Osteocyte (in vitro differentiated cells): ENCODE data around the gene RPS13. TPM values are rescaled to one million over a fixed set of nuclear protein-coding genes. Genes with fewer than 3 reads are reported as not detected.
A peak's percentile ranks its signal among the peaks of the same experiment; 100 is the strongest.
"Not testable (repeated sequence)": the region's sequence is repeated elsewhere in the genome, so short reads cannot be mapped to it uniquely, and the experiment has no call there.

Experiments
- DNase-seq: peaks from one replicate; pipeline ENCODE4 v3.0.0; 2021; ENCODE audit warnings: mixed read lengths; ENCODE audit not compliant: unreplicated experiment; ENCODE audit errors: extremely low spot score
- H3K27ac Mint-ChIP-seq: one replicate; pipeline ENCODE4 v1.8.0; 2021; ENCODE audit warnings: mild to moderate bottlenecking, mixed read lengths; ENCODE audit not compliant: unreplicated experiment
- H3K27me3 Mint-ChIP-seq: one replicate; pipeline ENCODE4 v1.8.0; 2021; ENCODE audit warnings: mixed read lengths; ENCODE audit not compliant: unreplicated experiment
- H3K36me3 Mint-ChIP-seq: one replicate; pipeline ENCODE4 v1.8.0; 2021; ENCODE audit warnings: mixed read lengths; ENCODE audit not compliant: unreplicated experiment
- H3K4me1 Mint-ChIP-seq: one replicate; pipeline ENCODE4 v1.8.0; 2021; ENCODE audit warnings: mixed read lengths; ENCODE audit not compliant: unreplicated experiment
- H3K4me3 Mint-ChIP-seq: one replicate; pipeline ENCODE4 v1.8.0; 2021; ENCODE audit warnings: mild to moderate bottlenecking, moderate library complexity, mixed read lengths; ENCODE audit not compliant: unreplicated experiment
- H3K9me3 Mint-ChIP-seq: one replicate; pipeline ENCODE4 v1.8.0; 2021; ENCODE audit warnings: mixed read lengths; ENCODE audit not compliant: unreplicated experiment
- long read RNA-seq: library from polyadenylated mRNA; unstranded; transcript quantifications from one replicate; pipeline ENCODE4 v2.0.0, GENCODE V29; 2021
- total RNA-seq: library from RNA; stranded (reverse); gene quantifications from 2 replicates; pipeline ENCODE4 v1.2.1, GENCODE V29; 2021
- TF ChIP-seq, protein P1 (sequence below): fragments of 200-600 bp; sonication (generic); IDR thresholded peaks from 2 replicates; pipeline ENCODE4 v1.5.0; 2021; ENCODE audit warnings: antibody characterized with exemption, mild to moderate bottlenecking, moderate library complexity

The RPS13 gene
- total RNA-seq, result 981 and 1,003 TPM in 2 replicates
- long read RNA-seq, transcript RPS13-202 (6 exons, 646 nt), result major isoform, 475 of 495 reads
- long read RNA-seq, partial matches to known transcripts, result 2 of 495 reads
- long read RNA-seq, other reads (novel, unspliced or antisense), result 12 of 495 reads

DNA sequence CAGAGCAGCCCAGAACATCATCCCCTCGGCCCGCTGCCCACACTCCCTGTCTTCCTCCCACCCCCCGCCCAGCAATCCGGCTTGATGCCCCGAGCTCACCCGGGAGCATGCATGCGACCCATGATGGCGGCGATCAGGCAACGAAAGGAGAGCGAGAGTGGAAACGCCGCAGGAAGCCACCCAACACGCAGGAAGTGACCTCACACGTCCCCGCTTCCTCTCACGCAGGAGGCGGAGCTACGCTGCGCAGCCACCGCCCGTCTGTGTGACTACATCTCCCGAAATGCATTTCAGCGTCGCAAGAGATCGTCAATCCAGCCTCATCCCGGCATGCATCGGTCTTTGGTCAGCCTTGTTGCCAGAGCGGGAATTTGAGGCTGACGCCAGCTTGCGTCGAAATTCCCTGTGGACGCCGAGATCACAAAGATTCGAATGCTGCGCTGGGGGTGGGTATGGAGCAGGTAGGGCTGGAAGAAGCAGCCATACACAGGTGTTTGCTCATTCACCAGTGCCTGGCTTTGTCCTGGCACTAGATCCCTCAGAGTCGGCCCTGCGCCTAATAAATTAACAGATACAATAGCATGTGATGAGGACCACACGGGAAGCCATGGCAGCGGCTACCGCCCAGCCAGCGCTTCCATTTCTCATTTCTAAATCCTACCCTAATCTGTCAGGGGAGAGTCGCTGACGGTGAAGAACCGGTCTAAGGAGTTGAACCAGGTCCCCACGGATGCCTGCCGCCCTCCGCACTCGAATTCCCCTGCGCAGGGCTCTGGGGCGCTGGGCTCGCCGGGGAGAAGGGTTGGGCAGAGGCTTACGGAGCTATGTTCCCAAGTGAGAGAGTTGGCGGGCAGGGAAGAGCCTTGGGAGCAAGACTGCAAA is at the start of gene RPS13:
Gene RPS13, minus strand, starts transcription at position 148 of the 882 bp plus-strand sequence. Its CDS starts 26 bp downstream, at position 122.
- TF ChIP-seq, protein P1, sequence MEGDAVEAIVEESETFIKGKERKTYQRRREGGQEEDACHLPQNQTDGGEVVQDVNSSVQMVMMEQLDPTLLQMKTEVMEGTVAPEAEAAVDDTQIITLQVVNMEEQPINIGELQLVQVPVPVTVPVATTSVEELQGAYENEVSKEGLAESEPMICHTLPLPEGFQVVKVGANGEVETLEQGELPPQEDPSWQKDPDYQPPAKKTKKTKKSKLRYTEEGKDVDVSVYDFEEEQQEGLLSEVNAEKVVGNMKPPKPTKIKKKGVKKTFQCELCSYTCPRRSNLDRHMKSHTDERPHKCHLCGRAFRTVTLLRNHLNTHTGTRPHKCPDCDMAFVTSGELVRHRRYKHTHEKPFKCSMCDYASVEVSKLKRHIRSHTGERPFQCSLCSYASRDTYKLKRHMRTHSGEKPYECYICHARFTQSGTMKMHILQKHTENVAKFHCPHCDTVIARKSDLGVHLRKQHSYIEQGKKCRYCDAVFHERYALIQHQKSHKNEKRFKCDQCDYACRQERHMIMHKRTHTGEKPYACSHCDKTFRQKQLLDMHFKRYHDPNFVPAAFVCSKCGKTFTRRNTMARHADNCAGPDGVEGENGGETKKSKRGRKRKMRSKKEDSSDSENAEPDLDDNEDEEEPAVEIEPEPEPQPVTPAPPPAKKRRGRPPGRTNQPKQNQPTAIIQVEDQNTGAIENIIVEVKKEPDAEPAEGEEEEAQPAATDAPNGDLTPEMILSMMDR, result no peak
- H3K27me3 Mint-ChIP-seq, result no peaks in the 10 kb centered on the region
- peak within 1 kb of the TSS; percentile 98 for H3K4me3 Mint-ChIP-seq
- peaks cover 30% of the 10 kb centered on the region for H3K4me1 Mint-ChIP-seq
- peak; percentile 98 for DNase-seq
- no peaks in the 10 kb centered on the region for H3K9me3 Mint-ChIP-seq
- peak within 1 kb of the TSS; percentile 99 for H3K27ac Mint-ChIP-seq
- peaks cover 25% of the 10 kb centered on the region for H3K36me3 Mint-ChIP-seq

DNA sequence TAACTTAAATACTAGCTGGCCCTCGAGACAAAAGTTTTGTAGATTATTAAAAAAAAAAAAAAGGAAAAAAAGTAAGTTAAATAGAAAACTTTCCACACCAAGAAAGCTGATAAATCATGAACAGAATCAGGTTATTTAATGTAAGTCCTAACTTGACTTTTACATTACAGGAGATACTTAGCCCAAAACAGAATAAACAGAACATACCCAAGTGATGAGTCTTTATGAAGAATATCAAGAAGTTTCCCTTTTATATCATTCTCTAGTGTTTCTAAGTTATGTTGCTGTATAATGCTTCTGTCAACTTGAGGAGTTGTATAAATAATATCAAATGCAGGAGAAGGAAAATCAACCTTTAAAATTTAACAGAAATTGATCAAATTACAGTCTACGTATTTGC is 44.5 kb upstream of the RPS13 start:
- H3K9me3 Mint-ChIP-seq, result no peaks in the 10 kb centered on the region
- H3K36me3 Mint-ChIP-seq, result peaks cover 38% of the 10 kb centered on the region
- no peaks in the 10 kb centered on the region for H3K4me1 Mint-ChIP-seq
- H3K27ac Mint-ChIP-seq, result no peak overlapping the region
- no peaks in the 10 kb centered on the region for H3K27me3 Mint-ChIP-seq
- TF ChIP-seq, protein P1, result no peak
- no peak overlapping the region for H3K4me3 Mint-ChIP-seq
- no peak for DNase-seq

DNA sequence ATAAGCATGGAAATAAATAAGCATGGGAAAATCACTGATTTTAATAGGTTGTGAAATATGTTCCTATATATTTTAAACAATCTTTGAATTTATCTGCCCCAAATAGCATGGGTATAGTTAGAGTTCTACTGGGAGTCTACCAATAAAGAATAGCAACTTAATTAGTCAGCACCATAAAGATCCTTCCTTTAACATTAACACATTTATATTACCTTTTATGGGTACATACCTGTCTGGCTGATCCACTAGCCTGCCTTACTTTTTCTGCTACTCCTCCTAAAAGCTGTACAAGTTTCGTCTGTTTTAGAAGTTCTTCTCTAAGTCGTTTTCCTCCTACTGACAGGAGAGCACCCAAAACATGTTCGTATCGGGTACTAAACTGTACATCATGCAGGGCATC is 39.8 kb upstream of the RPS13 start:
- H3K27me3 Mint-ChIP-seq, result no peaks in the 10 kb centered on the region

DNA sequence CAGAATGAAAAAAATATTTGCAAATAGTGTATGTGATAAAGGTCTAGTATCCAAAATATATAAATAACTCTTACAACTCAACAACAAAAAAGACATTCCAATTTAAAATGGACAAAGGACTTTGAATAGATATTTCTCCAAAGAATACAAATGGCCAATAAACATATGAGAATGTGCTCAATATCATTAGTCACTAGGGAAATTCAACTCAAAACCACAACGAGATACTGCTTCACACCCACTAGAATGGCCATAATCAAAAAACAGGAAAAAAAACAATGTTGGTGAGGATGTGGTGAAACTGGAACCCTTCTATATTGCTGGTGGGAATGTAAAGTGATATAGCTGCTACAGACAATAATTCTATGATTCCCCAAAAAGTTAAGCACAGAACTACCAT is 38.6 kb upstream of the RPS13 start:
- H3K36me3 Mint-ChIP-seq, result peaks cover 45% of the 10 kb centered on the region
- TF ChIP-seq, protein P1, result no peak
- no peak for DNase-seq
- H3K27me3 Mint-ChIP-seq, result no peaks in the 10 kb centered on the region
- H3K4me3 Mint-ChIP-seq, result no peak overlapping the region
- H3K9me3 Mint-ChIP-seq, result no peaks in the 10 kb centered on the region
- no peak overlapping the region for H3K27ac Mint-ChIP-seq
- H3K4me1 Mint-ChIP-seq, result no peaks in the 10 kb centered on the region

More for the DNA sequence above, 39.8 kb upstream of the RPS13 start:
- Mint-ChIP-seq H3K36me3 (peaks cover 50% of the 10 kb centered on the region), H3K27ac (no peak overlapping the region), H3K4me1 (no peaks in the 10 kb centered on the region), H3K4me3 (no peak overlapping the region), H3K9me3 (no peaks in the 10 kb centered on the region)
- TF ChIP-seq, protein P1, result no peak
- no peak for DNase-seq

DNA sequence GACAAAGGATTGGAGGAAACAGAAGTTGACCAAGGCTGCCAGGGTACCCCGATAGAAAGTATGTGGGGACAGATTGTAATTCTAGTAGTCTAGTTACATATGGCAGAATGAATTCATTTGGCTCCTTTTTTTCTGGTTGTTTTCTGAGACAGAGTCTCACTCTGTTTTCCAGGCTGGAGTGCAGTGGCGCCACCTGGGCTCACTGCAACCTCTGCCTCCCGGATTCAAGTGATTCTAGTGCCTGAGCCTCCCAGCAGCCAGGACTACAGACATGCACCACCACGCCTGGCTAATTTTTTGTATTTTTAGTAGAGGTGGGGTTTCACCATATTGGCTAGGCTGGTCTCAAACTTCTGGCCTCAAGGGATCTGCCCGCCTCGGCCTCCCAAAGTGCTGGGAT is 30.3 kb upstream of the RPS13 start:
- H3K9me3 Mint-ChIP-seq, H3K4me3 Mint-ChIP-seq, H3K27ac Mint-ChIP-seq, DNase-seq, H3K4me1 Mint-ChIP-seq, H3K27me3 Mint-ChIP-seq: not testable (repeated sequence)
- TF ChIP-seq, protein P1, result peak; percentile 50
- H3K36me3 Mint-ChIP-seq, result peaks cover 29% of the 10 kb centered on the region

DNA sequence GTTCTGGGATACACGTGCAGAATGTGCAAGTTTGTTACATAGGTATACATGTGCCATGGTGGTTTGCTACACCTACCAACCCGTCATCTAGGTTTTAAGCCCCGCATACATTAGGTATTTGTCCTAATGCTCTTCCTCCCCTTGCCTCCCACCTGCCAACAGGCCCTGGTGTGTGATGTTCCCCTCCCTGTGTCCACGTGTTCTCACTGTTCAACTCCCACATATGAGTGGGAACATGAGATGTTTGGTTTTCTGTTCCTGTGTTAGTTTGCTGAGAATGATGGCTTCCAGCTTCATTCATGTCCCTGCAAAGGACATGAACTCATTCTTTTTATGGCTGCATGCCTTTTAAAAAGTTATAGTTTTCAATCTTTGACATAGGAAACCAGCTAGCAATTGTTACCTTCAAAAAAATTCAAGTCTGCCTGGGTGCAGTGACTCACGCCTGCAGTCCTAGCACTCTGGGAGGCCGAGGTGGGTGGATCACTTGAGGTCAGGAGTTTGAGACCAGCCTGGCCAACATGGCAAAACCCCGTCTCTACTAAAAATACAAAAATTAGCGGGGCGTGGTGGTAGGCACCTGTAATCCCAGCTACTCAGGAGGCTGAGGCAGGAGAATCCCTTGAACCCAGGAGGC is 28.1 kb upstream of the RPS13 start:
- peaks cover 31% of the 10 kb centered on the region for H3K36me3 Mint-ChIP-seq
- not testable (repeated sequence) for H3K27me3 Mint-ChIP-seq, H3K4me3 Mint-ChIP-seq, H3K9me3 Mint-ChIP-seq, DNase-seq, H3K4me1 Mint-ChIP-seq, H3K27ac Mint-ChIP-seq
